Measurements from ENCODE around the gene FBF1.
A peak's percentile ranks its signal among the peaks of the same experiment; 100 is the strongest.

DNA sequence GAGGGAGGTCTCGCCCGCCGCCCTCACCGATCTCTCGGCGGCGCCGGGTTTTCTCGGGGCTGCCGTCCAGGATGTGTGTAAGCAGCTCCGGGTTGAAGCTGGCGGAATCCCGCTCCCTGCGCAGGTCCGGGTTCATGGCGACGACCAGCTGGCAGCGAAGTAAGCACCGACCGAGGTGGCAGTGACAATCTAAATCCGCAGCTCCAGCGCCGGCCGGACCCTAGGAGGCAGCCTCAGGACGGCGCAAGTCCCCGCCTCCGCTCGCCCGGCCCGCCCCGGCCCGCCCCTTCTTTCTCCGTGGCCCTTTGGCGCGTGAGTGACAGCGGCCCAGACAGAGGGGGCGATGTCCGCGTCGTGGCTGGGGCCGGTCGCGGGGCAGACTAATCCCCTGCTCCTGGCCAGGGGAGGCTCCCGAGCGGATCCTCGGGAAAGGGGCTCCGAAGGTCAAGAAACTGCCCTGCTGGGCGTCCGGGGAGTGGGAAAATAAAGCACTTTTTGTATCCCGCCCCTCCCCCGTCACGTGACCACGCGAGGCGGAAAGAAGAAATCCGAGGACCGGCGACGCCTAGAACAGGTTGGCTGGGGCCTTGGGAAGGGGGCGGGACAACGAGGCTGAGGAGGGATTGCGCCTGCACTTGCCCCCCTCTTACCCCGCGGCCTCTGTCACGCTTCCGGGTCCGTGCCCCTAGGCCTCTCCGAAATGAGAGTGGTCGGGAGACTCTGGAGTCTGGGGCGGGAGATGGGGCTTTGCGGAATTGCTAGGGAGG is 38.3 kb upstream of the FBF1 start, which contains the start of the genes ACOX1 and TEN1:
- TF ChIP-seq POLR2A (IDR thresholded peaks at IDR 0.05; ENCODE audit: low read length) = peak; percentile 88
- TF ChIP-seq GATA1 (IDR thresholded peaks at IDR 0.05; ENCODE audit: low read depth, low read length) = no peak

All from erythroblast (primary cell).